Stomach (tissue), 4 donors: ENCODE measurements around the gene ENOX1.

ENCODE experiments used
- EP300 ChIP-seq: sonication (generic); formaldehyde crosslinking; IDR thresholded peaks from one replicate; pipeline ENCODE4 v1.6.1; 2017; ENCODE audit warnings: antibody characterized with exemption
- POLR2A ChIP-seq, 4 donors: fragments of 450-650 bp; IDR thresholded peaks; one replicate each; pipeline ENCODE4 v1.6.1; 2016; ENCODE audit warnings: antibody characterized with exemption in 4 of 4, control low read depth in 2 of 4, mild to moderate bottlenecking in 1 of 4, moderate library complexity in 1 of 4
- POLR2AphosphoS5 ChIP-seq, 3 donors: sonication (generic); formaldehyde crosslinking; IDR thresholded peaks; one replicate each; pipeline ENCODE4 v1.6.1; 2016; ENCODE audit warnings: antibody characterized with exemption in 3 of 3
- TF ChIP-seq, protein P1 (sequence below), 7 experiments: fragments of 450-650 bp in 4 of 7; fragments of 200-600 bp in 3 of 7; sonication (generic) in 3 of 7; IDR thresholded peaks; one replicate each; pipeline ENCODE4 v1.5.1; 2016 to 2019; ENCODE audit warnings: antibody characterized with exemption in 7 of 7, control low read depth in 2 of 7, mild to moderate bottlenecking in 1 of 7

DNA sequence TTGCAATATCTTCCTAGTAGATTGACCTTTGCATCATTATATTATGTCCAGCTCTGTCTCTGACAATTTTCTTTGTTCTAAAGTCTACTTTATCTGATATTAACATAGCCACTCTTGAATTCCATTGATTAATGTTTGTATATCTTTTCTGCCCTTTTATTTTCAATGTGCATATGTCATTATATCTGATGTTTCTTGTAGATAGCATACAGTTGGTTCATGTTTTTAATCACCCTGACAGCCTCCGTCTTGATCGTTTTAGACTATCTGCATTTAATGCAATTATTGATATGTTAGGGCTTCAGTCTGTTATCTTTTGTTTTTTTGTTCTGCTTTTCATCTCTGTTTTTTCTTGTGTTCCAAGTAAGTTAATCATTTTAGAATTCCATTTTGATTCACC lies 159.8 kb downstream of the ENOX1 start:
- TF ChIP-seq, protein P1, sequence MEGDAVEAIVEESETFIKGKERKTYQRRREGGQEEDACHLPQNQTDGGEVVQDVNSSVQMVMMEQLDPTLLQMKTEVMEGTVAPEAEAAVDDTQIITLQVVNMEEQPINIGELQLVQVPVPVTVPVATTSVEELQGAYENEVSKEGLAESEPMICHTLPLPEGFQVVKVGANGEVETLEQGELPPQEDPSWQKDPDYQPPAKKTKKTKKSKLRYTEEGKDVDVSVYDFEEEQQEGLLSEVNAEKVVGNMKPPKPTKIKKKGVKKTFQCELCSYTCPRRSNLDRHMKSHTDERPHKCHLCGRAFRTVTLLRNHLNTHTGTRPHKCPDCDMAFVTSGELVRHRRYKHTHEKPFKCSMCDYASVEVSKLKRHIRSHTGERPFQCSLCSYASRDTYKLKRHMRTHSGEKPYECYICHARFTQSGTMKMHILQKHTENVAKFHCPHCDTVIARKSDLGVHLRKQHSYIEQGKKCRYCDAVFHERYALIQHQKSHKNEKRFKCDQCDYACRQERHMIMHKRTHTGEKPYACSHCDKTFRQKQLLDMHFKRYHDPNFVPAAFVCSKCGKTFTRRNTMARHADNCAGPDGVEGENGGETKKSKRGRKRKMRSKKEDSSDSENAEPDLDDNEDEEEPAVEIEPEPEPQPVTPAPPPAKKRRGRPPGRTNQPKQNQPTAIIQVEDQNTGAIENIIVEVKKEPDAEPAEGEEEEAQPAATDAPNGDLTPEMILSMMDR (IDR thresholded peaks at IDR 0.05), result no peak
- TF ChIP-seq POLR2A (IDR thresholded peaks at IDR 0.05) (no peak), EP300 (no peak), POLR2AphosphoS5 (IDR thresholded peaks at IDR 0.05) (no peak)
